ENCODE measurements around the gene POLD4. TPM values are rescaled to one million over a fixed set of nuclear protein-coding genes. Genes with fewer than 3 reads are reported as not detected.
"Not testable (repeated sequence)": the region's sequence is repeated elsewhere in the genome, so short reads cannot be mapped to it uniquely, and the experiment has no call there.

Gene POLD4
- total RNA-seq (10 to 100 TPM; 18.8 to 53.0 TPM), polyA plus RNA-seq (100 to 1,000 TPM; 119 to 246 TPM)

GRCh38 chr11:67353317-67354074 lies at the start of gene POLD4:
POLD4 (minus strand) TSS chr11:67353546; CDS start chr11:67353399, 147 bp downstream.
- peak; percentile 93 for TF ChIP-seq SP1 (IDR thresholded peaks at IDR 0.05)
- TF ChIP-seq JUND (IDR thresholded peaks at IDR 0.05) = peak in 1 of 2 donors; percentile 28
- no peak for TF ChIP-seq FOXA1 (IDR thresholded peaks at IDR 0.05)
- peak in 1 of 2 donors; percentile 45 for TF ChIP-seq HNF4A (conservative IDR thresholded peaks at IDR 0.05)
- TF ChIP-seq NR2F2 (IDR thresholded peaks at IDR 0.05) = peak; percentile 11
- peak; percentile 83 for TF ChIP-seq YY1 (IDR thresholded peaks at IDR 0.05)
- TF ChIP-seq RXRA (IDR thresholded peaks at IDR 0.05) = peak; percentile 40 to 47
- TF ChIP-seq MAX (IDR thresholded peaks at IDR 0.05) = peak; percentile 17
- peak; percentile 57 for TF ChIP-seq TAF1 (conservative IDR thresholded peaks at IDR 0.05)
- TF ChIP-seq EGR1 (IDR thresholded peaks at IDR 0.05; ENCODE audit: low read depth in 2 of 2) = no peak
- TF ChIP-seq ZBTB33 (IDR thresholded peaks at IDR 0.05) = peak; percentile 84
- TF ChIP-seq REST (IDR thresholded peaks at IDR 0.05) = peak; percentile 60
- TF ChIP-seq CTCF (IDR thresholded peaks at IDR 0.05; ENCODE audit: low read depth, low read length, missing input control) = no peak
- TF ChIP-seq ATF3 (IDR thresholded peaks at IDR 0.05) = no peak
- TF ChIP-seq RAD21 (IDR thresholded peaks at IDR 0.05) = no peak
- peak in 1 of 2 donors; percentile 68 for TF ChIP-seq GABPA (IDR thresholded peaks at IDR 0.05 in 1 of 2, conservative IDR thresholded peaks at IDR 0.05 in 1 of 2)
- TF ChIP-seq HNF4G (IDR thresholded peaks at IDR 0.05) = no peak
- no peak for TF ChIP-seq FOXA2 (IDR thresholded peaks at IDR 0.05)
- Histone ChIP-seq H3K4me3 (ENCODE audit: low read depth in 1 of 3, low read length in 3 of 3) (peak within 1 kb of the TSS; percentile 83 to 94 (median 86)), H3K36me3 (ENCODE audit: control insufficient read depth in 4 of 4, insufficient read depth in 3 of 4, low read depth in 1 of 4, low read length in 3 of 4) (peaks cover 0 to 1% (median 0%) of the 10 kb centered on the region in 4 donors), H3K9ac (ENCODE audit: low read depth in 1 of 2, low read length in 2 of 2) (peak within 1 kb of the TSS; percentile 91 to 99), H3K9me3 (ENCODE audit: control insufficient read depth in 4 of 4, low read length in 3 of 4) (no peaks in the 10 kb centered on the region), H3K27me3 (ENCODE audit: control insufficient read depth in 4 of 4, insufficient read depth in 4 of 4, low read length in 3 of 4) (no peaks in the 10 kb centered on the region), H3K4me1 (ENCODE audit: control insufficient read depth in 4 of 4, insufficient read depth in 4 of 4, low read length in 3 of 4) (peaks cover 15 to 45% (median 32%) of the 10 kb centered on the region in 4 donors), H3K27ac (ENCODE audit: low read depth in 1 of 2, low read length in 2 of 2) (peak within 1 kb of the TSS; percentile 97 to 99)
- peak; percentile 98 for DNase-seq (ENCODE audit: low spot score)
- WGBS = under 1% methylated on average over 37 of the region's 37 CpGs

- H3K4me3 ChIP-seq (ENCODE audit: low read depth in 1 of 3, low read length in 3 of 3); H3K9me3 ChIP-seq (ENCODE audit: control insufficient read depth in 4 of 4, low read length in 3 of 4); H3K27me3 ChIP-seq (ENCODE audit: control insufficient read depth in 4 of 4, insufficient read depth in 4 of 4, low read length in 3 of 4); H3K9ac ChIP-seq (ENCODE audit: low read depth in 1 of 2, low read length in 2 of 2); DNase-seq (ENCODE audit: low spot score): not testable (repeated sequence)
- peaks cover 11 to 29% (median 19%) of the 10 kb centered on the region in 4 donors for H3K4me1 ChIP-seq (ENCODE audit: control insufficient read depth in 4 of 4, insufficient read depth in 4 of 4, low read length in 3 of 4)
- peaks cover 5 to 15% (median 11%) of the 10 kb centered on the region in 4 donors for H3K36me3 ChIP-seq (ENCODE audit: control insufficient read depth in 4 of 4, insufficient read depth in 3 of 4, low read depth in 1 of 4, low read length in 3 of 4)
- 96% methylated on average over 9 of the region's 9 CpGs for WGBS
- peak overlapping the region in 1 of 2 donors; percentile 5 for H3K27ac ChIP-seq (ENCODE audit: low read depth in 1 of 2, low read length in 2 of 2)
Observed at GRCh38 chr11:67403085-67403484, 49.7 kb upstream of the POLD4 start.
